HCT116 (cell line): ENCODE data around the gene PFKP. TPM values are rescaled to one million over a fixed set of nuclear protein-coding genes. Genes with fewer than 3 reads are reported as not detected.

Experiments
- ATAC-seq: fragments of 200-7000 bp; cut with Tn5 transposase; 2 replicates; pipeline ENCODE4 v1.9.1; 2020; ENCODE audit warnings: mild to moderate bottlenecking, moderate library complexity
- BruUV-seq: library from RNA; stranded (reverse); fragments of 400-500 nt; replicated peaks from 2 replicates; lab custom pipeline; 2021; lab: Mats Ljungman, UMichigan
- CTCF ChIA-PET: fragments of 300-600 bp; sonication (Branson Sonifier 250); formaldehyde crosslinking; loops from one replicate; lab custom pipeline; 2021; ENCODE audit warnings: antibody characterized with exemption; lab: Charles Lee
- POLR2A ChIA-PET: fragments of 300-600, 350-600 bp; sonication (Branson Sonifier 250); formaldehyde crosslinking; loops from one replicate; lab custom pipeline; 2021; ENCODE audit warnings: antibody characterized with exemption; lab: Charles Lee
- RAD21 ChIA-PET, 2 experiments: fragments of 300-600 bp; sonication (Branson Sonifier 250); formaldehyde crosslinking; loops; one replicate each; lab custom pipeline; 2023; ENCODE audit warnings: low total read pairs in 2 of 2; ENCODE audit not compliant: uncharacterized antibody in 2 of 2, unreplicated experiment in 2 of 2, low non-redundant PET in 1 of 2; lab: Charles Lee
- DNase-seq: peaks from one replicate; pipeline ENCODE4 v3.0.0-alpha.2; 2010; ENCODE audit warnings: low read depth, low spot score
- H2AFZ ChIP-seq: fragments of 200-600 bp; shearing (Covaris generic), sonication (generic); 2 replicates; pipeline ENCODE4 v1.6.1; 2017; ENCODE audit warnings: low read depth, mixed run types, mixed read lengths, antibody characterized with exemption, low read length; ENCODE audit not compliant: poor library complexity, severe bottlenecking
- H3K27ac ChIP-seq: 2 replicates; pipeline ENCODE4 v1.5.1; 2012; ENCODE audit warnings: low read depth, low read length
- H3K27me3 ChIP-seq: fragments of 200-600 bp; sonication (generic); 2 replicates; pipeline ENCODE4 v1.6.1; 2016; ENCODE audit warnings: mixed run types, low read length, mixed read lengths; ENCODE audit not compliant: insufficient read depth
- H3K36me3 ChIP-seq, 2 experiments: fragments of 200-500 bp in 1 of 2; fragments of 200-600 bp in 1 of 2; sonication (Bioruptor generic) in 1 of 2; sonication (generic) in 1 of 2; 2 replicates each; pipeline versions ENCODE4 v1.5.1 to v1.6.1; 2014 to 2016; ENCODE audit warnings: low read length in 2 of 2, inconsistent platforms in 1 of 2, mixed read lengths in 1 of 2, mixed run types in 1 of 2; ENCODE audit not compliant: insufficient read depth in 2 of 2, control insufficient read depth in 1 of 2
- H3K4me1 ChIP-seq, 2 experiments: fragments of 200-600 bp in 1 of 2; sonication (generic) in 1 of 2; 2 replicates each; pipeline versions ENCODE4 v1.5.1 to v1.6.1; 2012 to 2017; ENCODE audit warnings: low read length in 2 of 2, inconsistent platforms in 1 of 2, mild to moderate bottlenecking in 1 of 2, mixed read lengths in 1 of 2, mixed run types in 1 of 2, moderate library complexity in 1 of 2; ENCODE audit not compliant: insufficient read depth in 2 of 2, control insufficient read depth in 1 of 2
- H3K4me2 ChIP-seq: fragments of 200-600 bp; sonication (generic); 2 replicates; pipeline ENCODE4 v1.6.1; 2017; ENCODE audit warnings: mixed run types, low read length, mixed read lengths
- H3K4me3 ChIP-seq, 2 experiments: fragments of 200-600 bp in 1 of 2; sonication (generic) in 1 of 2; replicated peaks in 1 of 2; 2 replicates each; pipeline ENCODE4 v1.5.1; 2011 to 2016; ENCODE audit warnings: low read length in 2 of 2, control low read depth in 1 of 2, low read depth in 1 of 2, mild to moderate bottlenecking in 1 of 2, mixed read lengths in 1 of 2, mixed run types in 1 of 2
- H3K79me2 ChIP-seq: fragments of 200-600 bp; sonication (generic); 2 replicates; pipeline ENCODE4 v1.6.1; 2017; ENCODE audit warnings: mild to moderate bottlenecking, mixed run types, low read length, moderate library complexity, mixed read lengths; ENCODE audit not compliant: insufficient read depth
- H3K9ac ChIP-seq: fragments of 200-600 bp; sonication (generic); 2 replicates; pipeline ENCODE4 v1.6.1; 2016; ENCODE audit warnings: low read length, mixed read lengths
- H3K9me2 ChIP-seq: fragments of 200-600 bp; sonication (generic), shearing (Covaris generic); 2 replicates; pipeline ENCODE4 v1.6.1; 2017; ENCODE audit warnings: mixed run types, mild to moderate bottlenecking, moderate library complexity; ENCODE audit not compliant: insufficient read depth
- H3K9me3 ChIP-seq, 2 experiments: fragments of 200-500 bp in 1 of 2; fragments of 200-600 bp in 1 of 2; sonication (Bioruptor generic) in 1 of 2; sonication (generic) in 1 of 2; 2 replicates each; pipeline ENCODE4 v1.6.1; 2014 to 2017; ENCODE audit warnings: low read length in 2 of 2, mixed read lengths in 2 of 2, inconsistent platforms in 1 of 2, low read depth in 1 of 2, mild to moderate bottlenecking in 1 of 2, mixed run types in 1 of 2, moderate library complexity in 1 of 2; ENCODE audit not compliant: control insufficient read depth in 1 of 2, insufficient read depth in 1 of 2
- H4K20me1 ChIP-seq: fragments of 200-600 bp; sonication (generic), shearing (Covaris generic); 2 replicates; pipeline ENCODE4 v1.6.1; 2017; ENCODE audit warnings: mixed run types, mild to moderate bottlenecking, moderate library complexity; ENCODE audit not compliant: insufficient read depth
- CBX3 ChIP-seq: IDR thresholded peaks from 2 replicates; pipeline ENCODE4 v1.6.1; 2012; ENCODE audit warnings: low read depth
- ELF1 ChIP-seq: IDR thresholded peaks from 2 replicates; pipeline ENCODE4 v1.6.1; 2012; ENCODE audit warnings: low read depth, borderline replicate concordance
- JUND ChIP-seq: IDR thresholded peaks from 2 replicates; pipeline ENCODE4 v1.6.1; 2012
- POLR2A ChIP-seq: IDR thresholded peaks from 2 replicates; pipeline ENCODE4 v1.7.0; 2011; ENCODE audit warnings: borderline replicate concordance; ENCODE audit not compliant: insufficient read depth, insufficient read length; ENCODE audit errors: extremely low read depth
- RAD21 ChIP-seq: IDR thresholded peaks from 2 replicates; pipeline ENCODE4 v1.6.1; 2012; ENCODE audit warnings: low read depth, mild to moderate bottlenecking
- SRF ChIP-seq: IDR thresholded peaks from 2 replicates; pipeline ENCODE4 v1.6.1; 2012; ENCODE audit warnings: low read depth
- TCF7L2 ChIP-seq: IDR thresholded peaks from 2 replicates; pipeline ENCODE4 v1.7.0; 2011; ENCODE audit warnings: borderline replicate concordance, inconsistent platforms; ENCODE audit not compliant: insufficient read depth, insufficient read length; ENCODE audit errors: extremely low read depth
- YY1 ChIP-seq: IDR thresholded peaks from 2 replicates; pipeline ENCODE4 v1.6.1; 2011; ENCODE audit warnings: low read length, low read depth, moderate library complexity, mild to moderate bottlenecking; ENCODE audit not compliant: insufficient replicate concordance; ENCODE audit errors: extremely low read depth
- ZNF274 ChIP-seq: fragments of 200-500 bp; sonication (Bioruptor generic); IDR thresholded peaks from 2 replicates; pipeline ENCODE4 v1.6.1; 2014; ENCODE audit warnings: mild to moderate bottlenecking, low read depth, low read length, inconsistent platforms
- intact Hi-C: fragments of 100-400 bp; cut with micrococcal nuclease; formaldehyde crosslinking; loops from 2 replicates; pipeline ENCODE4 v1.10.0; 2022
- total RNA-seq: library from RNA; stranded (reverse); gene quantifications from one replicate; pipeline ENCODE4 v1.2.1, GENCODE V29; 2021; ENCODE audit not compliant: unreplicated experiment
- TF ChIP-seq, protein P1 (sequence below), 3 experiments: fragments of 200-600 bp in 1 of 3; sonication (generic) in 1 of 3; IDR thresholded peaks in 2 of 3; conservative IDR thresholded peaks in 1 of 3; 2 replicates each; pipeline ENCODE4 v1.5.1; 2012 to 2017; ENCODE audit warnings: low read depth in 2 of 3, low read length in 2 of 3, antibody characterized with exemption in 1 of 3, borderline replicate concordance in 1 of 3, control low read depth in 1 of 3, mild to moderate bottlenecking in 1 of 3, mixed read lengths in 1 of 3, mixed run types in 1 of 3, moderate library complexity in 1 of 3; ENCODE audit not compliant: insufficient read depth in 1 of 3
- TF ChIP-seq, protein P2 (sequence below): IDR thresholded peaks from 2 replicates; pipeline ENCODE4 v1.6.1; 2012
- TF ChIP-seq, protein P3 (sequence below): IDR thresholded peaks from 2 replicates; pipeline ENCODE4 v1.6.1; 2011; ENCODE audit warnings: mild to moderate bottlenecking, low read length, moderate library complexity; ENCODE audit not compliant: insufficient replicate concordance; ENCODE audit errors: extremely low read depth

PFKP gene
- total RNA-seq, 1 experiment from 2014 or later = 237 TPM

DNA sequence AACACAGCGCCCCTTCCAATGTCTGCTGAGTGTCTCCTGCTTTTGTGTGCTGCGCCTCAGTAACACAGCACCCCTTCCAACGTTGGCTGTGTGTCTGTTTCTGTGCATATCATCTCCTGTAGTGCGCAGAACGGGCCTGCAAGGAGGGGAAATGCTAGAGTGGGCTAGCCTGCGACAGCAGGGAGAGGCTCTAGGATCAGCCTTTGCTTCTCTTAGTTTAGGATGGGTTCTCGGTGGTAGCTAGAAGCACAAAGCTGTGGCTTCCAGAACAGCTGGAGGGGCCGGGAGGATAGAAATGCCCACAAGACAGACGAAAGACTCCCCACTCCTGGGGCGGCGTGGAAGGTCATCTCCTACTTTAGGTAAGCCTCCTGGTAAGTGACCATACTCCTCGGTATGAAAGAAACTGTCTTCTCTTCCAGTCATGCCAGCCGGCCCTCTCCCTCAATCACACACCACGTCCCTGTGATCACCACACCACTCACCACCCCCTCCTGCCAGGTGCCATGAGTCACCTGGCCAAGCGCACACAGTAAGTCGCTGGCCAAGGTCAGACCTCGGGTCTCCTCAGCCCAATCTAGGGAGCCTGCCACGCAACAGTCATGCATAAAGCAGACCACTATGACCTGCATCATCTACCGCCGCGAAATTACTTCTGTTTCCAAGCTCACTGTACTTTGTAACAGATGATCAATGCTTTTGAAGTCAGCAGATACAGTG, 100.4 kb downstream of the PFKP start:
- ChIA-PET POLR2A (no interaction called here), CTCF (no interaction called here)
- peaks cover 26 to 57% of the 10 kb centered on the region in 2 experiments for H3K36me3 ChIP-seq
- H3K9ac ChIP-seq = no peak overlapping the region
- H2AFZ ChIP-seq = no peak overlapping the region
- no peak overlapping the region for H3K27ac ChIP-seq
- H3K4me2 ChIP-seq = no peak overlapping the region
- H4K20me1 ChIP-seq = no peaks in the 10 kb centered on the region
- H3K4me1 ChIP-seq = peaks cover 0 to 13% of the 10 kb centered on the region in 2 experiments; a peak in 2 of 4 replicates
- no peak for DNase-seq
- TF ChIP-seq, protein P1, sequence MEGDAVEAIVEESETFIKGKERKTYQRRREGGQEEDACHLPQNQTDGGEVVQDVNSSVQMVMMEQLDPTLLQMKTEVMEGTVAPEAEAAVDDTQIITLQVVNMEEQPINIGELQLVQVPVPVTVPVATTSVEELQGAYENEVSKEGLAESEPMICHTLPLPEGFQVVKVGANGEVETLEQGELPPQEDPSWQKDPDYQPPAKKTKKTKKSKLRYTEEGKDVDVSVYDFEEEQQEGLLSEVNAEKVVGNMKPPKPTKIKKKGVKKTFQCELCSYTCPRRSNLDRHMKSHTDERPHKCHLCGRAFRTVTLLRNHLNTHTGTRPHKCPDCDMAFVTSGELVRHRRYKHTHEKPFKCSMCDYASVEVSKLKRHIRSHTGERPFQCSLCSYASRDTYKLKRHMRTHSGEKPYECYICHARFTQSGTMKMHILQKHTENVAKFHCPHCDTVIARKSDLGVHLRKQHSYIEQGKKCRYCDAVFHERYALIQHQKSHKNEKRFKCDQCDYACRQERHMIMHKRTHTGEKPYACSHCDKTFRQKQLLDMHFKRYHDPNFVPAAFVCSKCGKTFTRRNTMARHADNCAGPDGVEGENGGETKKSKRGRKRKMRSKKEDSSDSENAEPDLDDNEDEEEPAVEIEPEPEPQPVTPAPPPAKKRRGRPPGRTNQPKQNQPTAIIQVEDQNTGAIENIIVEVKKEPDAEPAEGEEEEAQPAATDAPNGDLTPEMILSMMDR (IDR thresholded peaks at IDR 0.05 in 2 of 3, conservative IDR thresholded peaks at IDR 0.05 in 1 of 3; ENCODE audit: borderline replicate concordance in 1 of 3, insufficient read depth in 1 of 3, low read depth in 2 of 3, low read length in 2 of 3) = no peak
- TF ChIP-seq ELF1 (no peak), CBX3 (no peak), JUND (no peak), POLR2A (no peak), ZNF274 (no peak), TCF7L2 (no peak), RAD21 (no peak), YY1 (no peak), SRF (no peak)
- TF ChIP-seq, protein P2, sequence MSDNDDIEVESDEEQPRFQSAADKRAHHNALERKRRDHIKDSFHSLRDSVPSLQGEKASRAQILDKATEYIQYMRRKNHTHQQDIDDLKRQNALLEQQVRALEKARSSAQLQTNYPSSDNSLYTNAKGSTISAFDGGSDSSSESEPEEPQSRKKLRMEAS = no peak
- TF ChIP-seq, protein P3, sequence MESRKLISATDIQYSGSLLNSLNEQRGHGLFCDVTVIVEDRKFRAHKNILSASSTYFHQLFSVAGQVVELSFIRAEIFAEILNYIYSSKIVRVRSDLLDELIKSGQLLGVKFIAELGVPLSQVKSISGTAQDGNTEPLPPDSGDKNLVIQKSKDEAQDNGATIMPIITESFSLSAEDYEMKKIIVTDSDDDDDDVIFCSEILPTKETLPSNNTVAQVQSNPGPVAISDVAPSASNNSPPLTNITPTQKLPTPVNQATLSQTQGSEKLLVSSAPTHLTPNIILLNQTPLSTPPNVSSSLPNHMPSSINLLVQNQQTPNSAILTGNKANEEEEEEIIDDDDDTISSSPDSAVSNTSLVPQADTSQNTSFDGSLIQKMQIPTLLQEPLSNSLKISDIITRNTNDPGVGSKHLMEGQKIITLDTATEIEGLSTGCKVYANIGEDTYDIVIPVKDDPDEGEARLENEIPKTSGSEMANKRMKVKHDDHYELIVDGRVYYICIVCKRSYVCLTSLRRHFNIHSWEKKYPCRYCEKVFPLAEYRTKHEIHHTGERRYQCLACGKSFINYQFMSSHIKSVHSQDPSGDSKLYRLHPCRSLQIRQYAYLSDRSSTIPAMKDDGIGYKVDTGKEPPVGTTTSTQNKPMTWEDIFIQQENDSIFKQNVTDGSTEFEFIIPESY = no peak
- TF ChIP-seq, all 23 proteins: peak for 0
- BruUV-seq = no TSS peak
- Histone ChIP-seq H3K27me3 (no peaks in the 10 kb centered on the region), H3K9me3 (no peaks in the 10 kb centered on the region), H3K4me3 (no peak overlapping the region), H3K79me2 (peaks cover 30% of the 10 kb centered on the region), H3K9me2 (no peaks in the 10 kb centered on the region)
- RAD21 ChIA-PET = no interaction called here
- no peak for ATAC-seq
- intact Hi-C loops = no loop called here
